H4 (cell line): ENCODE results near the gene RAD23A. TPM values are rescaled to one million over a fixed set of nuclear protein-coding genes. Genes with fewer than 3 reads are reported as not detected.
"Not testable (repeated sequence)": the region's sequence is repeated elsewhere in the genome, so short reads cannot be mapped to it uniquely, and the experiment has no call there.

Experiments used
- DNase-seq: peaks from one replicate; pipeline ENCODE4 v3.0.0-alpha.2; 2015; ENCODE audit warnings: low spot score
- total RNA-seq: library from RNA; depleted of rRNA; stranded (reverse); fragments of >200 nt; shearing (Covaris generic); gene quantifications from 2 replicates; pipeline ENCODE4 v1.2.3, GENCODE V29; 2014

The RAD23A gene
- total RNA-seq, 1 experiment from 2014 or later: 209 TPM

GRCh38 chr19:12955575-12955974 is 9.9 kb downstream of the RAD23A start:
- DNase-seq: not testable (repeated sequence)

GRCh38 chr19:12955996-12956395 is 10.3 kb downstream of the RAD23A start:
- no peak for DNase-seq

GRCh38 chr19:12956446-12957388 is 11.1 kb downstream of the RAD23A start, which contains the start of gene GADD45GIP1:
Gene GADD45GIP1, minus strand, starts transcription at chr19:12957223. Its CDS starts 11 bp downstream, at chr19:12957212.
- peak; percentile 75 for DNase-seq

- DNase-seq: not testable (repeated sequence)
These were observed 11.8 kb downstream of the RAD23A start for GRCh38 chr19:12957389-12957952.

GRCh38 chr19:12959481-12959880 is 13.8 kb downstream of the RAD23A start:
- DNase-seq: no peak

- peak; percentile 65 for DNase-seq
These were observed 19.6 kb downstream of the RAD23A start for GRCh38 chr19:12965017-12965811.

- DNase-seq: no peak
These were observed 20.1 kb downstream of the RAD23A start for GRCh38 chr19:12965812-12966135.

- no peak for DNase-seq
These were observed 22.2 kb downstream of the RAD23A start for GRCh38 chr19:12967907-12968306.

- DNase-seq: no peak
These were observed 23.8 kb downstream of the RAD23A start, which contains the start of gene DAND5 for GRCh38 chr19:12969292-12969988. Gene DAND5, plus strand, starts transcription at chr19:12969576. Its CDS starts 85 bp downstream, at chr19:12969661.

- DNase-seq: no peak
These were observed 24.6 kb downstream of the RAD23A start for GRCh38 chr19:12970070-12970820.

GRCh38 chr19:12973236-12973635 is 27.6 kb downstream of the RAD23A start:
- DNase-seq: no peak

- no peak for DNase-seq
These were observed 28.9 kb downstream of the RAD23A start for GRCh38 chr19:12974301-12975220.

GRCh38 chr19:12975221-12975741 is 29.6 kb downstream of the RAD23A start:
- no peak for DNase-seq

- not testable (repeated sequence) for DNase-seq
These were observed 30.4 kb downstream of the RAD23A start for GRCh38 chr19:12976109-12976508.

GRCh38 chr19:12979974-12980373 is 34.3 kb downstream of the RAD23A start:
- no peak for DNase-seq

GRCh38 chr19:12982648-12983047 is 37.0 kb downstream of the RAD23A start:
- DNase-seq: no peak

- no peak for DNase-seq
These were observed 37.4 kb downstream of the RAD23A start for GRCh38 chr19:12983091-12983490.

GRCh38 chr19:12983542-12984142 is 38.0 kb downstream of the RAD23A start:
- DNase-seq: peak; percentile 47

GRCh38 chr19:12984143-12984627 is 38.5 kb downstream of the RAD23A start:
- DNase-seq: no peak
